ENCODE data around the gene COL18A1.

GRCh38 chr21:45409466-45410150 is 4.6 kb downstream of the COL18A1 start:
- no peak for TF ChIP-seq CTCF (conservative IDR thresholded peaks at IDR 0.05; ENCODE audit: low read length)
- TF ChIP-seq EZH2phosphoT487 (IDR thresholded peaks at IDR 0.05; ENCODE audit: borderline replicate concordance): no peak

All from Loucy (cell line).